SK-N-SH treated with all-trans-retinoic acid at 6 μM for 48 hours (cell line): Measurements from ENCODE around the gene GCC2.

Source experiments
- BACH2 ChIP-seq: fragments of 250-450 bp; sonication (Bioruptor Pico); IDR thresholded peaks from 2 replicates; pipeline ENCODE4 v1.9.0; 2021; ENCODE audit warnings: mild to moderate bottlenecking, borderline replicate concordance
- ISL1 ChIP-seq: fragments of 250-450 bp; sonication (Bioruptor Pico); IDR thresholded peaks from 2 replicates; pipeline ENCODE4 v2.1.2; 2022; ENCODE audit warnings: mild to moderate bottlenecking, moderate library complexity
- OSR1 ChIP-seq: fragments of 250-450 bp; sonication (Bioruptor Pico); IDR thresholded peaks from 2 replicates; pipeline ENCODE4 v1.8.0; 2022; ENCODE audit warnings: moderate library complexity, mild to moderate bottlenecking, inconsistent platforms
- PATZ1 ChIP-seq: fragments of 250-450 bp; sonication (Bioruptor Pico); IDR thresholded peaks from 2 replicates; pipeline ENCODE4 v1.8.0; 2020; ENCODE audit warnings: mild to moderate bottlenecking, moderate library complexity, borderline replicate concordance
- RARB ChIP-seq: fragments of 250-450 bp; sonication (Bioruptor Pico); IDR thresholded peaks from 2 replicates; pipeline ENCODE4 v1.8.0; 2021; ENCODE audit warnings: mild to moderate bottlenecking, moderate library complexity
- TCF4 ChIP-seq: fragments of 250-450 bp; sonication (Bioruptor Pico); IDR thresholded peaks from 2 replicates; pipeline ENCODE4 v1.8.0; 2021; ENCODE audit warnings: mild to moderate bottlenecking, moderate library complexity, borderline replicate concordance
- TSHZ2 ChIP-seq: fragments of 250-450 bp; sonication (Bioruptor Pico); IDR thresholded peaks from 2 replicates; pipeline ENCODE4 v1.5.0; 2020; ENCODE audit warnings: mild to moderate bottlenecking, moderate library complexity
- ZFP30 ChIP-seq: fragments of 450-650 bp; formaldehyde crosslinking; IDR thresholded peaks from 2 replicates; pipeline ENCODE4 v1.5.0; 2022; ENCODE audit warnings: mild to moderate bottlenecking, moderate library complexity

- TF ChIP-seq ZFP30 (CRISPR knock-in tag) (no peak), BACH2 (CRISPR knock-in tag) (no peak), TSHZ2 (CRISPR knock-in tag) (no peak), PATZ1 (CRISPR knock-in tag) (no peak), RARB (CRISPR knock-in tag) (no peak), ISL1 (no peak), OSR1 (CRISPR knock-in tag) (no peak), TCF4 (CRISPR knock-in tag) (no peak)
Observed at GRCh38 chr2:108492364-108492763, 43.4 kb downstream of the GCC2 start.
